ENCODE data around the gene OPCML. TPM values are rescaled to one million over a fixed set of nuclear protein-coding genes. Genes with fewer than 3 reads are reported as not detected.

Gene OPCML
- total and polyA plus RNA-seq, 12 donors, result under 0.01 to 1.2 (median 0.39) TPM

- DNase-seq, result no peak
- Histone ChIP-seq H3K36me3 (no peaks in the 10 kb centered on the region), H3K4me3 (no peak overlapping the region), H3K4me1 (no peaks in the 10 kb centered on the region), H3K27me3 (no peaks in the 10 kb centered on the region), H3K9me3 (no peaks in the 10 kb centered on the region), H3K27ac (no peak overlapping the region)
- TF ChIP-seq, protein P1, sequence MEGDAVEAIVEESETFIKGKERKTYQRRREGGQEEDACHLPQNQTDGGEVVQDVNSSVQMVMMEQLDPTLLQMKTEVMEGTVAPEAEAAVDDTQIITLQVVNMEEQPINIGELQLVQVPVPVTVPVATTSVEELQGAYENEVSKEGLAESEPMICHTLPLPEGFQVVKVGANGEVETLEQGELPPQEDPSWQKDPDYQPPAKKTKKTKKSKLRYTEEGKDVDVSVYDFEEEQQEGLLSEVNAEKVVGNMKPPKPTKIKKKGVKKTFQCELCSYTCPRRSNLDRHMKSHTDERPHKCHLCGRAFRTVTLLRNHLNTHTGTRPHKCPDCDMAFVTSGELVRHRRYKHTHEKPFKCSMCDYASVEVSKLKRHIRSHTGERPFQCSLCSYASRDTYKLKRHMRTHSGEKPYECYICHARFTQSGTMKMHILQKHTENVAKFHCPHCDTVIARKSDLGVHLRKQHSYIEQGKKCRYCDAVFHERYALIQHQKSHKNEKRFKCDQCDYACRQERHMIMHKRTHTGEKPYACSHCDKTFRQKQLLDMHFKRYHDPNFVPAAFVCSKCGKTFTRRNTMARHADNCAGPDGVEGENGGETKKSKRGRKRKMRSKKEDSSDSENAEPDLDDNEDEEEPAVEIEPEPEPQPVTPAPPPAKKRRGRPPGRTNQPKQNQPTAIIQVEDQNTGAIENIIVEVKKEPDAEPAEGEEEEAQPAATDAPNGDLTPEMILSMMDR (IDR thresholded peaks at IDR 0.05), result no peak
- 58 to 60% methylated on average over 5 of the region's 5 CpGs for WGBS, 2 donors
- intact Hi-C loops (cut with DNase I), result no loop called here
- no peak for ATAC-seq
Observed at GRCh38 chr11:133409799-133410198, 122.5 kb downstream of the OPCML start.

DNA sequence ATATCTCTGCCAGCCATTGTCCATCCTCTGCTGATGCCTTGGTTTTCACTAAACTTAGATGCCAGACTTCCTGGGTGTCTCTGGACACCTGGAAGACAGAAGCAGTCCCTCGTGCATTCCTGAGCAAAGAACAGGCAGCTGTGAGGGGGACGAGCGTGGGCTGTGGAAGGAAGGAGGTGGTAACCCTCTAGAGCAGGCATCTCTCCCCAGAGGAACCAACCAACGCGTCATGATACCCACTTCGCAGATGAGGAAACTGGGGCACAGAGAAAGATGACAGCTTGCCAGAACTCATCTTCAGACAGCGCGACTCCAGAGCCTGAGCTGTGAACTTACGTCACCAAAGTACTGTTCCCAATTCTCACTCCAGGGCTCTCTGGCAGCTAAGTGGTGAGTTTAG, 123.4 kb downstream of the OPCML start:
- intact Hi-C loops (cut with DNase I), result no loop called here
- TF ChIP-seq, protein P1 (IDR thresholded peaks at IDR 0.05), result no peak
- H3K4me3 ChIP-seq, result no peak overlapping the region
- ATAC-seq, result no peak
- H3K27me3 ChIP-seq, result no peaks in the 10 kb centered on the region
- no peaks in the 10 kb centered on the region for H3K4me1 ChIP-seq
- H3K27ac ChIP-seq, result no peak overlapping the region
- no peaks in the 10 kb centered on the region for H3K9me3 ChIP-seq
- DNase-seq, result no peak
- WGBS, 2 donors, result 84 to 90% methylated on average over 9 of the region's 9 CpGs
- no peaks in the 10 kb centered on the region for H3K36me3 ChIP-seq

DNA sequence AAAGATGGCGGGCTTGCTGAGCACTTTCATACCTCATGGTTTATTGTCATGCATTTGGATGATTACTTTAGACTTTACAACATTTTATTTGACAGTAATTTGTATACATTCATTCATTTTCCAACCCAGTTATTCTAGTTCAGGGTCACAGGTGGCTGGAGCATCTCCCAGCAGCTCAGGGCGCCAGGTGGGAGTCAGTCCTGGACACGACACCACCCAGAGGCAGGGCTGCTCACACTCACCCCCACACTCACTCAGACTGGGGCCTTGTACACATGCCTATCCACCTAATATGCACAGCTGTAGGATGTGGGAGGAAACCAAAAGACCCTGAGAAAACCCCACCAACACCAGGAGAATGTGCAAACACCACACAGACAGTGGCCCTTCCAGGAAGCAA, 123.9 kb downstream of the OPCML start:
- Histone ChIP-seq H3K9me3 (no peaks in the 10 kb centered on the region), H3K27ac (no peak overlapping the region), H3K4me3 (no peak overlapping the region), H3K4me1 (no peaks in the 10 kb centered on the region), H3K36me3 (no peaks in the 10 kb centered on the region), H3K27me3 (no peaks in the 10 kb centered on the region)
- intact Hi-C loops (cut with DNase I), result no loop called here
- ATAC-seq, result no peak
- WGBS, 2 donors, result 91 to 98% methylated on average over 3 of the region's 3 CpGs
- DNase-seq, result no peak
- TF ChIP-seq, protein P1 (IDR thresholded peaks at IDR 0.05), result no peak

GRCh38 chr11:133406489-133406888, 125.8 kb downstream of the OPCML start:
- no peak for DNase-seq
- WGBS, 2 donors, result 87 to 88% methylated on average over 4 of the region's 4 CpGs
- Histone ChIP-seq H3K9me3 (no peaks in the 10 kb centered on the region), H3K27ac (no peak overlapping the region), H3K4me3 (no peak overlapping the region), H3K27me3 (no peaks in the 10 kb centered on the region), H3K36me3 (no peaks in the 10 kb centered on the region), H3K4me1 (no peaks in the 10 kb centered on the region)
- ATAC-seq, result no peak
- intact Hi-C loops (cut with DNase I), result no loop called here
- TF ChIP-seq, protein P1 (IDR thresholded peaks at IDR 0.05), result no peak
